ENCODE results near the gene MRPS26. TPM values are rescaled to one million over a fixed set of nuclear protein-coding genes. Genes with fewer than 3 reads are reported as not detected.
A peak's percentile ranks its signal among the peaks of the same experiment; 100 is the strongest.

The MRPS26 gene
- total RNA-seq, 1 experiment from 2014 or later: 105 TPM

DNA sequence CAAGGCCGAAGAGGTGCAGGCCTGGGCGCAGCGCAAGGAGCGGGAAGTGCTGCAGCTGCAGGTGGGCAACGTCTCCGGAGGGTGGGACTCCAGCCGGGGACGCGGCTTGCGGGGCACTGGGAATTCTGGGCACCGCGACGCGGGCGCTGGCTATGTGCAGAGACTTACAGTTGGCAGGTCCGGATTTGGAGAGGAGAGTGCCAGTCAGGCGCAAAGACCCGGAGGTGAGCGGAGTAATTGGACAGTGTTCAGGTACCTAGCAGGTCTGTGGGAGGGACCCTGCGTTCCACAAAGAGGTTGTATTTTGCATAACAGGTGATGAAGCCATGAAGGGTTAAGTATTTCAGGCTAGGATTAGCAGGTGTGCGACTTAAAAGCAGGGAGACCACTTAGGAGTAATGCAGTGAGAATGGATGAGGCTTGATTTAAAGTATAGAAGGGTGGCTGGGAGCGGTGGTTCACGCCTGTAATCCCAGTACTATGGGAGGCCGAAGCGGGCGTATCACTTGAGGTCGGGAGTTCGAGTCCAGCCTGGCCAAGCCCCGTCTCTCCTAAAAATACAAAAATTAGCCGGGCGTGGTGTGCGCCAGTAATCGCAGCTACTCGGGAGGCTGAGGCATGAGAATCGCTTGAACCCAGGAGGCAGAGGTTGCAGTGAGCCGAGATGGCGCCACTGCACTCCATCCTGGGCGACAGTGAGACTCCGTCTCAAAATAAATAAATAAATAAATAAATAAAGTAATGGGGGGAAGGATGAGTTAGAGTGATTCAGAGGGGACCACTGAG is 1.0 kb downstream of the MRPS26 start:
- POLR2A ChIA-PET: interaction anchor here (0.8 to 1.0 kb wide), 2 partner anchors 283 to 361 kb away, joined by 3 read pairs; no protein-coding TSS in a partner anchor
- H3K27ac Mint-ChIP-seq: peak overlapping the region; percentile 49
- TF ChIP-seq, protein P1, sequence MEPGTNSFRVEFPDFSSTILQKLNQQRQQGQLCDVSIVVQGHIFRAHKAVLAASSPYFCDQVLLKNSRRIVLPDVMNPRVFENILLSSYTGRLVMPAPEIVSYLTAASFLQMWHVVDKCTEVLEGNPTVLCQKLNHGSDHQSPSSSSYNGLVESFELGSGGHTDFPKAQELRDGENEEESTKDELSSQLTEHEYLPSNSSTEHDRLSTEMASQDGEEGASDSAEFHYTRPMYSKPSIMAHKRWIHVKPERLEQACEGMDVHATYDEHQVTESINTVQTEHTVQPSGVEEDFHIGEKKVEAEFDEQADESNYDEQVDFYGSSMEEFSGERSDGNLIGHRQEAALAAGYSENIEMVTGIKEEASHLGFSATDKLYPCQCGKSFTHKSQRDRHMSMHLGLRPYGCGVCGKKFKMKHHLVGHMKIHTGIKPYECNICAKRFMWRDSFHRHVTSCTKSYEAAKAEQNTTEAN (CRISPR knock-in tag; IDR thresholded peaks at IDR 0.05): 0 out of 2 replicates have a peak, but pooled peaks have one; percentile 15
- TF ChIP-seq, protein P2, sequence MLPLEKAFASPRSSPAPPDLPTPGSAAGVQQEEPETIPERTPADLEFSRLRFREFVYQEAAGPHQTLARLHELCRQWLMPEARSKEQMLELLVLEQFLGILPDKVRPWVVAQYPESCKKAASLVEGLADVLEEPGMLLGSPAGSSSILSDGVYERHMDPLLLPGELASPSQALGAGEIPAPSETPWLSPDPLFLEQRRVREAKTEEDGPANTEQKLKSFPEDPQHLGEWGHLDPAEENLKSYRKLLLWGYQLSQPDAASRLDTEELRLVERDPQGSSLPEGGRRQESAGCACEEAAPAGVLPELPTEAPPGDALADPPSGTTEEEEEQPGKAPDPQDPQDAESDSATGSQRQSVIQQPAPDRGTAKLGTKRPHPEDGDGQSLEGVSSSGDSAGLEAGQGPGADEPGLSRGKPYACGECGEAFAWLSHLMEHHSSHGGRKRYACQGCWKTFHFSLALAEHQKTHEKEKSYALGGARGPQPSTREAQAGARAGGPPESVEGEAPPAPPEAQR (CRISPR knock-in tag; IDR thresholded peaks at IDR 0.05): no peak
- TF ChIP-seq FOXK1 (CRISPR knock-in tag; IDR thresholded peaks at IDR 0.05): no peak
- 0 out of 2 replicates have a peak, but pooled peaks have one; percentile 26 for TF ChIP-seq NFYB (CRISPR knock-in tag; conservative IDR thresholded peaks at IDR 0.05; ENCODE audit: low read depth)
- no peak for TF ChIP-seq ZNF423 (CRISPR knock-in tag; IDR thresholded peaks at IDR 0.05)
- no peak for TF ChIP-seq MYBL2 (CRISPR knock-in tag; IDR thresholded peaks at IDR 0.05)
- no peak for TF ChIP-seq SMAD3 (CRISPR knock-in tag; IDR thresholded peaks at IDR 0.05; ENCODE audit: borderline replicate concordance)
- no peak for TF ChIP-seq JAZF1 (CRISPR knock-in tag; IDR thresholded peaks at IDR 0.05)
- TF ChIP-seq KAT7 (CRISPR knock-in tag; IDR thresholded peaks at IDR 0.05; ENCODE audit: borderline replicate concordance): 0 out of 2 replicates have a peak, but pooled peaks have one; percentile 26
- TF ChIP-seq, protein P3, sequence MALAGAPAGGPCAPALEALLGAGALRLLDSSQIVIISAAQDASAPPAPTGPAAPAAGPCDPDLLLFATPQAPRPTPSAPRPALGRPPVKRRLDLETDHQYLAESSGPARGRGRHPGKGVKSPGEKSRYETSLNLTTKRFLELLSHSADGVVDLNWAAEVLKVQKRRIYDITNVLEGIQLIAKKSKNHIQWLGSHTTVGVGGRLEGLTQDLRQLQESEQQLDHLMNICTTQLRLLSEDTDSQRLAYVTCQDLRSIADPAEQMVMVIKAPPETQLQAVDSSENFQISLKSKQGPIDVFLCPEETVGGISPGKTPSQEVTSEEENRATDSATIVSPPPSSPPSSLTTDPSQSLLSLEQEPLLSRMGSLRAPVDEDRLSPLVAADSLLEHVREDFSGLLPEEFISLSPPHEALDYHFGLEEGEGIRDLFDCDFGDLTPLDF (CRISPR knock-in tag; IDR thresholded peaks at IDR 0.05): no peak
- TF ChIP-seq TEAD1 (CRISPR knock-in tag; IDR thresholded peaks at IDR 0.05): 0 out of 2 replicates have a peak, but pooled peaks have one; percentile 45
- peak; percentile 42; the same call in 1 of the 2 replicates for TF ChIP-seq ETV6 (CRISPR knock-in tag; IDR thresholded peaks at IDR 0.05)
- TF ChIP-seq EMX1 (CRISPR knock-in tag; IDR thresholded peaks at IDR 0.05): no peak
- TF ChIP-seq, protein P4, sequence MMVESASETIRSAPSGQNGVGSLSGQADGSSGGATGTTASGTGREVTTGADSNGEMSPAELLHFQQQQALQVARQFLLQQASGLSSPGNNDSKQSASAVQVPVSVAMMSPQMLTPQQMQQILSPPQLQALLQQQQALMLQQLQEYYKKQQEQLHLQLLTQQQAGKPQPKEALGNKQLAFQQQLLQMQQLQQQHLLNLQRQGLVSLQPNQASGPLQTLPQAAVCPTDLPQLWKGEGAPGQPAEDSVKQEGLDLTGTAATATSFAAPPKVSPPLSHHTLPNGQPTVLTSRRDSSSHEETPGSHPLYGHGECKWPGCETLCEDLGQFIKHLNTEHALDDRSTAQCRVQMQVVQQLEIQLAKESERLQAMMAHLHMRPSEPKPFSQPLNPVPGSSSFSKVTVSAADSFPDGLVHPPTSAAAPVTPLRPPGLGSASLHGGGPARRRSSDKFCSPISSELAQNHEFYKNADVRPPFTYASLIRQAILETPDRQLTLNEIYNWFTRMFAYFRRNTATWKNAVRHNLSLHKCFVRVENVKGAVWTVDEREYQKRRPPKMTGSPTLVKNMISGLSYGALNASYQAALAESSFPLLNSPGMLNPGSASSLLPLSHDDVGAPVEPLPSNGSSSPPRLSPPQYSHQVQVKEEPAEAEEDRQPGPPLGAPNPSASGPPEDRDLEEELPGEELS (CRISPR knock-in tag; IDR thresholded peaks at IDR 0.05): no peak
- TF ChIP-seq, protein P5, sequence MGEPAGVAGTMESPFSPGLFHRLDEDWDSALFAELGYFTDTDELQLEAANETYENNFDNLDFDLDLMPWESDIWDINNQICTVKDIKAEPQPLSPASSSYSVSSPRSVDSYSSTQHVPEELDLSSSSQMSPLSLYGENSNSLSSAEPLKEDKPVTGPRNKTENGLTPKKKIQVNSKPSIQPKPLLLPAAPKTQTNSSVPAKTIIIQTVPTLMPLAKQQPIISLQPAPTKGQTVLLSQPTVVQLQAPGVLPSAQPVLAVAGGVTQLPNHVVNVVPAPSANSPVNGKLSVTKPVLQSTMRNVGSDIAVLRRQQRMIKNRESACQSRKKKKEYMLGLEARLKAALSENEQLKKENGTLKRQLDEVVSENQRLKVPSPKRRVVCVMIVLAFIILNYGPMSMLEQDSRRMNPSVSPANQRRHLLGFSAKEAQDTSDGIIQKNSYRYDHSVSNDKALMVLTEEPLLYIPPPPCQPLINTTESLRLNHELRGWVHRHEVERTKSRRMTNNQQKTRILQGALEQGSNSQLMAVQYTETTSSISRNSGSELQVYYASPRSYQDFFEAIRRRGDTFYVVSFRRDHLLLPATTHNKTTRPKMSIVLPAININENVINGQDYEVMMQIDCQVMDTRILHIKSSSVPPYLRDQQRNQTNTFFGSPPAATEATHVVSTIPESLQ (CRISPR knock-in tag; IDR thresholded peaks at IDR 0.05): no peak
- TF ChIP-seq ATF1 (CRISPR knock-in tag; IDR thresholded peaks at IDR 0.05): no peak
- TF ChIP-seq, protein P6, sequence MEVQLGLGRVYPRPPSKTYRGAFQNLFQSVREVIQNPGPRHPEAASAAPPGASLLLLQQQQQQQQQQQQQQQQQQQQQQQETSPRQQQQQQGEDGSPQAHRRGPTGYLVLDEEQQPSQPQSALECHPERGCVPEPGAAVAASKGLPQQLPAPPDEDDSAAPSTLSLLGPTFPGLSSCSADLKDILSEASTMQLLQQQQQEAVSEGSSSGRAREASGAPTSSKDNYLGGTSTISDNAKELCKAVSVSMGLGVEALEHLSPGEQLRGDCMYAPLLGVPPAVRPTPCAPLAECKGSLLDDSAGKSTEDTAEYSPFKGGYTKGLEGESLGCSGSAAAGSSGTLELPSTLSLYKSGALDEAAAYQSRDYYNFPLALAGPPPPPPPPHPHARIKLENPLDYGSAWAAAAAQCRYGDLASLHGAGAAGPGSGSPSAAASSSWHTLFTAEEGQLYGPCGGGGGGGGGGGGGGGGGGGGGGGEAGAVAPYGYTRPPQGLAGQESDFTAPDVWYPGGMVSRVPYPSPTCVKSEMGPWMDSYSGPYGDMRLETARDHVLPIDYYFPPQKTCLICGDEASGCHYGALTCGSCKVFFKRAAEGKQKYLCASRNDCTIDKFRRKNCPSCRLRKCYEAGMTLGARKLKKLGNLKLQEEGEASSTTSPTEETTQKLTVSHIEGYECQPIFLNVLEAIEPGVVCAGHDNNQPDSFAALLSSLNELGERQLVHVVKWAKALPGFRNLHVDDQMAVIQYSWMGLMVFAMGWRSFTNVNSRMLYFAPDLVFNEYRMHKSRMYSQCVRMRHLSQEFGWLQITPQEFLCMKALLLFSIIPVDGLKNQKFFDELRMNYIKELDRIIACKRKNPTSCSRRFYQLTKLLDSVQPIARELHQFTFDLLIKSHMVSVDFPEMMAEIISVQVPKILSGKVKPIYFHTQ (CRISPR knock-in tag; IDR thresholded peaks at IDR 0.05): no peak
- peaks cover 27% of the 10 kb centered on the region for H3K36me3 Mint-ChIP-seq
- H3K27me3 Mint-ChIP-seq (ENCODE audit: low read depth): no peaks in the 10 kb centered on the region
- ATAC-seq (peak; percentile 12), DNase-seq (ENCODE audit: low spot score) (no peak)
- CTCF ChIA-PET: interaction anchor here (0.7 kb wide), 1 partner anchor 69 kb away, joined by 4 read pairs; no protein-coding TSS in a partner anchor
- H3K9me3 Mint-ChIP-seq: no peaks in the 10 kb centered on the region
- peak overlapping the region; percentile 80 for H3K4me3 Mint-ChIP-seq
- peaks cover 21% of the 10 kb centered on the region for H3K4me1 Mint-ChIP-seq

Measured in WTC11 (cell line).